SK-N-DZ (cell line): ENCODE results near the gene ABCC1.
A peak's percentile ranks its signal among the peaks of the same experiment; 100 is the strongest.
"Not testable (repeated sequence)": the region's sequence is repeated elsewhere in the genome, so short reads cannot be mapped to it uniquely, and the experiment has no call there.

Source experiments
- DNase-seq: peaks from one replicate; pipeline ENCODE4 v3.0.0-alpha.2; 2015; ENCODE audit warnings: low spot score

Gene ABCC1

GRCh38 chr16:16080465-16081065 is 131.1 kb downstream of the ABCC1 start:
- no peak for DNase-seq

- no peak for DNase-seq
These were observed 131.7 kb downstream of the ABCC1 start for GRCh38 chr16:16081141-16081540.

- no peak for DNase-seq
These were observed 132.8 kb downstream of the ABCC1 start for GRCh38 chr16:16082255-16082654.

GRCh38 chr16:16083421-16084156 is 134.2 kb downstream of the ABCC1 start:
- DNase-seq = peak; percentile 15

- no peak for DNase-seq
These were observed 135.5 kb downstream of the ABCC1 start for GRCh38 chr16:16084874-16085273.

GRCh38 chr16:16086653-16087446 is 137.4 kb downstream of the ABCC1 start:
- no peak for DNase-seq

- no peak for DNase-seq
These were observed 140.8 kb downstream of the ABCC1 start for GRCh38 chr16:16090238-16090637.

- no peak for DNase-seq
These were observed 143.7 kb downstream of the ABCC1 start for GRCh38 chr16:16092925-16093627.

- DNase-seq = no peak
These were observed 144.4 kb downstream of the ABCC1 start for GRCh38 chr16:16093628-16094332.

- DNase-seq = no peak
These were observed 146.2 kb downstream of the ABCC1 start for GRCh38 chr16:16095646-16096045.

- no peak for DNase-seq
These were observed 146.9 kb downstream of the ABCC1 start for GRCh38 chr16:16096121-16096857.

GRCh38 chr16:16096858-16097213 is 147.4 kb downstream of the ABCC1 start:
- DNase-seq = no peak

- DNase-seq = no peak
These were observed 149.9 kb downstream of the ABCC1 start for GRCh38 chr16:16099320-16099719.

GRCh38 chr16:16100631-16101030 is 151.2 kb downstream of the ABCC1 start:
- DNase-seq = no peak

GRCh38 chr16:16101585-16101984 is 152.2 kb downstream of the ABCC1 start:
- DNase-seq = peak; percentile 10

GRCh38 chr16:16102738-16103137 is 153.3 kb downstream of the ABCC1 start:
- DNase-seq = no peak

- DNase-seq = not testable (repeated sequence)
These were observed 154.9 kb downstream of the ABCC1 start for GRCh38 chr16:16104132-16104803.

- DNase-seq = not testable (repeated sequence)
These were observed 155.4 kb downstream of the ABCC1 start for GRCh38 chr16:16104804-16105141.

GRCh38 chr16:16105646-16106045 is 156.2 kb downstream of the ABCC1 start:
- DNase-seq = no peak

GRCh38 chr16:16106466-16106865 is 157.1 kb downstream of the ABCC1 start:
- DNase-seq = no peak
